Skeletal muscle satellite cell (primary cell): ENCODE results near the gene CADPS. TPM values are rescaled to one million over a fixed set of nuclear protein-coding genes. Genes with fewer than 3 reads are reported as not detected.

Experiments used
- small RNA-seq: library from RNA; depleted of rRNA; stranded (forward); fragments of <200 nt; gene quantifications from one replicate; pipeline ENCODE3, GENCODE V24; 2012

CADPS gene

Small RNA genes lying within 50 kb of the gene (small RNA-seq; reads per million reads assigned to genes)
- gene RN7SL863P, result not detected
- 0.42 reads per million for gene RNU6-139P
